Stimulated activated CD8-positive, alpha-beta memory T cell treated with anti-CD3 and anti-CD28 coated beads, Interleukin-12 subunit alpha, Interleukin-12 subunit beta, amount 100 ng/mL, for 24 hours (primary cell): ENCODE results near the gene SLC6A6.

ENCODE experiments used
- DNase-seq: peaks from one replicate; pipeline ENCODE4 v3.0.0-alpha.2; 2020; ENCODE audit errors: extremely low read depth

Gene SLC6A6

DNA sequence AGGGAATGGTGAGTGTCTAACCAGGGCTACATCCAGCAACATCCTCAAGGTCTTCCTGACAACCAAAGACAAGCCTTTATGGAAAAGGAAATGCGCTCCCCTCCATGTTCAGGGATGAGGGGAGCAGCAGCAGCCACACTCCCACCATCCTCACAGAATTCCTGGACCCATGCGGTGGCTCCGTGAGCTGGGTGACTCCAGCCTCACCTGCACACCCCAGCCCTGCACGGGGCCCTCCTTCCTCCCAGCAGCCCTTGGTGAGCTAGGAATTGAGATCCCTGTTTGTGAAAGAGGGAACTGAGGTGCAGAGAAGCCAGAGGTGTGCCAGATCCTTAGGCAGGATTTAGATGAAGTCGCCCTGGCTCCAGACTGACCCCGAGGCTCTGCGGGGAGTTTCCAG lies 85.4 kb downstream of the SLC6A6 start:
- no peak for DNase-seq

DNA sequence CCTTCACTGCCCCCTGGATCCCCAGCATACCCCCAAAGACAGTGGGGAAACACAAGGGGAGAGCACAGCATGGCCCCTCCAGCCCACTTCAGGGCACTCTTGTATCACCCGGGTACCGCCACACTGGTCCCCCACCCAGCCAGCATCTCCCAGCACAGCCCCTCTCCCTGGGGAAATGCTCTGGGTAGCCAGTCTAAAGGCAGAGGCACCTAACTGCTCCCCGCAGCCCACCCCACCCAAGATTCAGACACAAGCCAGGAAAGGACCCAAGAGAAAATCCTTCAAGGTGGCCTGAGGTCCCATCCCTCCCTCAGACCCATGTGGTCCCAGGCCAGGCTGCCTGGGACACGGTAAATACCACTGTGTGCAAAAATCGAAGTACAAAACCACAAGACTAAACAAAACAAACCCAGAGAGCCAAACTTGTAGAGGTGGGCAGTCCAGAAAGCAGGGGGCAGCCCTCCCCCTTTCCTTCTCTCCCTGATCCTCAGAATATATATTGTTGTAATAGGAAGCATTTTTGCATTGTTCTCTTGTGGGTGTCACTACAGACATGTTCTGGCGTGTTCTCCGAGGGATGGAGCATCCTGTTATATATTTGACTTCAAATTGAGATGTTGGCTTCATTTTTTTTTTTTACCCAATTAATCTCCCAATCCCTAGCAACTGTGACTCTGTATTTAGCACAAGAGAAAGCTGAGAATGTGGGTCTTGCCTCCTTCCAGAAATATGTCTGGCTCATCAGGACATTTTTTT lies 86.1 kb downstream of the SLC6A6 start:
- no peak for DNase-seq

DNA sequence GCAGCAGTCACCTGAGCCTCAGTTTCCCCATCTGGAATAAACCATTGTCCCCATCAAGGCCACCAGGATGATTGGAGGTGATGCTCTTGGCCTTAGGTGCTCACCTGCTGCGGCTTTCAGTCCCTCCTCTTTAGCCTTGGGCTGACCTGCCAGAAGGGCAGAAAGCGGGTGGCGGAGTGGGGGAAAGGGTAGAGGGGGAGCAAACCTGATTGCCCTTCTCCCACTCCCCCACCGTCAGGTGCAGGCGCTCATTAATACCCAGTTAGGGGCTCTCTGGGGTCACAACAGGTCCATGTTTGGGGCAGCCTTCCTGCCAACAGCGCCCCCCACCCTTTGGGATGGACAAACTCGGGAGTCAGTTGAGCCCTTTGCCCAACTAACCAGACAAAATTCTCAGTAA lies 87.2 kb downstream of the SLC6A6 start:
- DNase-seq = no peak

DNA sequence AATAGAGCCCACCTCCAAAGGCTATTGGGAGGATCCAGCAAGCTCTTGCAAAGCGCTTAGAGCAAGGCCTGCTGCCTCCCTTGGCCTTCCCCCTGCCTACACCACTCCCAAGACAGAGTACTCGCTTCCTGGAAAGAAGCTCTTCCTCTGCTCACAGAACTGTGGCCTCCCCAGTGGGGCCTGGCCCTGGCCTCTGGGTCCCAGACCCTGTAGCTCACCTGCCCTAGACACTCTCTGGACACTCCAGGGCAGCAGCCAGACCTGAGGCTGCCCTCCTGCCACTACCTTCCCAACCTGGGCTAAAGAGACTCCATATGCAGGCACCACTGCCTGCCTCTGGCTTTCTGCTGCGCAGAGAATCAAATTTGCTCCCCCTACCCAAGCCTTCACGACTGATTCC lies 87.8 kb downstream of the SLC6A6 start:
- DNase-seq = no peak

DNA sequence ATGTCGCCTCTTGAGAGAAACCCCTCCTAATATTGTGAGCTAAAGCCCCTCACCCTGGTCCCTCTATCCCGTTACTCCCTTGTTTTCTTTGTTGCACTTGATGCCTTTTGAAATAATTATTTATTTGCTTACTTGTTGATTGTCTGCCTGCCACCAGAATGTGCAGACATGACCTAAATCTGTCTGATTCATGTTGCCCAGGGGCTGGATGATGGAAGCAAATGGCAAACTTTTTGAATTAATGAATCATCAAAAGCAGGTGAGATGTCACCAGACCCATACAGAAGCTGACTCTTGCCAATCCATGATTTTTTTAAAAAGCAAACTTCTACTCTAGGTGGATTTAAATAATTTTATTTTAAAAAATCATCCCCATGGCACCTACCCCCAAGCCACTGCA lies 88.4 kb downstream of the SLC6A6 start:
- no peak for DNase-seq

DNA sequence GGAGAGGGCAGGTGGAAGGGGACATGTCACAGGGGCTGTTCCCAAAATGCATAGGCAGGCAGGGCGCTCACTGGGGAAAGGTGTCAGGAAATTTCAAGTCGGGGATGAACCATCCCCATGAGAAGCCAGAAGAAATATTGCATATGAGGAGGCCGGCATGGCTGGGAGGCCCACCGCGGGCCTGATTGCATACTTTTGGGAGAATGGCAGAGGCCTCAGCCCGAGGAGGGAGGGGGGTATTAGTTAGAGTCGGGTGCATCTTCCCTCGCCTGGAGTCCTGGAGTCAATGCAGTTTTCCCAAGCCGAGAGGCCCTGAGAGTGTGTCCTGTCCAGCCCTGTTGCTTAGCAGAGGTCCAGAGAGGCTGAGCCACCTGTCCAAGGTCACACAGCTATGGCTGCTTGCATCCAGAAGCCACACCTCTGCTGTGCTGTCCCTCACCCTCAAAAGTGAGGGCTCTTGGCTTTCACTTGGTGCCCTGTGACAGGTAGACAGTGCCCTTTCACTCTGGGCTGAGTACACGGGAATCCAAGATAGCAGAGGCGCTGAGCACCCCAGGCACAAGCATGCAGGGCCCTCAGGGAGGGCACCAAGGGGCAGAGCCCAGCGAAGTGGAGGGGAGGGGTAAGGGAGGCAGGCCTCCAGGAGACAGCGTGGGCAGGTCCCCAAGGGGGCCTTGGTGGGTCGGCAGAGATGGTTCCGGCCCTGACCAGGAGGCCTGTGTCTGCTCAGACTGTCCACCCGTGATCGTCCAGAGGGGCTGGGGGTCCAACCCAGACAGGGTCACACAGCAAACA lies 89.2 kb downstream of the SLC6A6 start:
- no peak for DNase-seq

DNA sequence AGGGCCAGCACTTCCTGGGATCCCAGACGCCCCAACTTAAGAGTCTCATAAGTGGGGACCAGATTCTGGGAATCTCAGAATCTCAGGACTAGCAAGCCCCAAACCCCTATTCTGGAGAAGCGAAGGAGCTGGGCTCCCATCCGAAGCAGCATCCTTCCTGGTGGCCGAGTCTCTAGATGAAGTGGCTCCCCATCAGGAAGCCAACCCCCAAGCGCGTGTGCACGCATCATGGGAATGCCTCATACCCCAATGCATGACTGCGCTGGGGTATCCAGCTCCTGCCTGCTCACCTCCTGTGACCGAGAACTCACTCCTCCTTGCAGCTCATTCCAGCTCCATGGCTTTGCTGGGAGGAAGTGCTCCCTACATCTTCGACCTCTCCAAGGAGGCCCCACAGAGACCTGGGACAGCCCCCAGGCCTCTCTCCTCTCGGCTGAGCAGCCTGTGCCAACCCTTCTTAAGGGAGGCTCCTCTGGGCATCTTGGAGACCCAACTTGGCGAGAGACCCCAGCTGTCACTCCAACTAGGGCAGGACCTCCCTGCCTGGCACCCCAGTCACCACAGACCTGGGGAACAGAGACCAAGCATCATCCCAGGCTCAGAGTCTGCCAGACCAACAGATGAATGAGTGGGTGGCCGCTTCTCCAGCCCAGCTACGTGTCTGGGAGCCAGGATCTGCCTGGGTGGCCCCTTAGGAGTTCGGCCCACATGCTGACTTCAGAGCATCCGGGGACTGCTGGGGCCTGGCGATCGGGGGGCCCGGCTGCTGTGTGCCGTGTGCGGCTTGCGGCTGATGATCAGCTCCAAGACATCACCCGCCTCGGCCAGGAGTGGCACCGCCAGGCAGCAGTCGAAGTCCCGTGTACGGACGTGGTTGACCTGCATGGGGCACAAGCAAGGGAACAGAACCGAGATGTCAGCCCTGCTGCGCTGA lies 90.8 kb downstream of the SLC6A6 start:
- DNase-seq = no peak

DNA sequence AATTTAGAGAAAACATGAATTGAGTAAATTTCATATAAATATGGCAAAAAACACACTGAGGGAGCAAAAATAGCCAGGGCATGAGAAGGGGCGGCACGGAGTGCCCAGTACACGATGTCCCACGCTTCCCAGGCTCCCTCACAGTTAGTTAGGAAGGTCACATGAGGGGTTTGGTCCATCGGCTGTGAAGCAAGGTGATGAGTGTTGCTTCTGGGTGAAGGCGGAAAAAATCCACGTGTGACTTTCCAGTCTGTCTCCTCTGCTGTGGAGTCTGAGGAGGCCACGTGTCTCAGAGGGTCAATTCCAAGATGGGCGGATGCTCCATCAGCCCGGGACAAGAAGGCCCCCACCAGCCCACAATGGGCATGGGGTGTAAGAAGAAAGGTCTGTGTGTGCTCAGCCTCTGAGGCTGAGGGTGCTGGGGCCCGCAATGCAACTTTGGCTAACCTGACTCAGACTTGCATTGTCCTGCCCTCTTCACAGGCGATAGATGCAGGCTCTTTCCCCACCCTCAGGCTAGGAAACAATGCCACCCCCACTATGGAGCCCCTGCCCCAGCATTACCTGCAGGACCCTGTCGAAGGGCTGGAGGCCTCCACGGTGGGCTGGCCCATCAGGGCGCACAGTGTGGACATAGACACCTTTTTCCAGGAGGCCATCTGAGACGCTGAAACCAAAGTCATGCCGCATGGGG lies 92.0 kb downstream of the SLC6A6 start:
- no peak for DNase-seq

DNA sequence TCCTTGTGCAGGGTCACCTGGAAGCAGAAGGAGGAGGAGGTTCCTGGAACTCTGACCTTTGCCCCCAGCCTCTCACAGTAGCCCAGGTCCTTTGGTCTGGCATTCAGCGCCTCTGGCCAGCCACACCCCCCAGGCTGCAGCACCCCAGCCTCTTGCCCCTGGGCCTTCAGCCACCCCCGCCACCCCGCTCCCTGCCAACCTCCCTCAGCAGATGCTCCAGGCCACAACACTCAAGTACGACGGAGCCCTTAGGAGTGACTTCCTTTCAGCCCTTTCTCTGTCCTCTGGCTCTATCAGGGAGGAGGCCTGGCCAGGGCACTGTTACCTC lies 92.5 kb downstream of the SLC6A6 start:
- DNase-seq = no peak

DNA sequence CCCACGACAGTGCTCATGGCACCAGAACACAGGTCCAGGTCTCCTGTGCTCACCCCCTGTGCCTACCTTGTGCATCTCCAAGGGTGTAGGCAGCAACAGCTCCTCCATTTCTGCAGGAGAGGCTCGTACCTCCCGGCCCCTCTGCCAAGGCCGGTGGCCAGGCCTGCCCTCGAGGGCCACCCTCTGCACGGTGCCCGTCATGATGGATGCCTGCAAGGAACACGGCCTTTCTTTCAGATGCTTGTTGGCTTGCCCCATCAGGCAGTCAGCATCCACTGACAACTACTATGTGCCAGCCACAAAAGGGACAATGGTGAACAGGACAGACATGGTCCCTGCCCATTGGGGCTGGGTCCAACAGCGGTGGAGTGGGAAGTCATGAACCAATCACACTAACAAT lies 93.9 kb downstream of the SLC6A6 start:
- no peak for DNase-seq

DNA sequence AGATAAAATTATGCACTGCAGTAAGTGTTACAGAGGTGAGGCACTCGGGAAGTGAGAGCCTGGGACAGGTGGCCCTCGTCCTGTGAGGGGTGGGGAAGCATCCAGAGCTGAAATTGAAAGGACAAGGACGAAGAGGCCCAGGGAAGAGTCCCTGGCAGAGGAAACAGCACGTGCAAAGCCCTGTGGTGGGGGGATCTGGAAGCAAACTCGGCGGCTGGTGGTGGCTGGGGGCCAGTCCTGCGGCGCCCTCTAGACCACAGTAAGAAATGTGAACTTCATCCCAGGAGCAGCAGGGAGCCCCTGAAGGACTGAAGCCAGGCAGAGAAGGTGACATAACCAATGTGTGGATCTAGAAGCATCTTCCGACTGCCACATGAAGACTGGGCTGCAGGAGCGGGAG lies 94.9 kb downstream of the SLC6A6 start:
- no peak for DNase-seq

DNA sequence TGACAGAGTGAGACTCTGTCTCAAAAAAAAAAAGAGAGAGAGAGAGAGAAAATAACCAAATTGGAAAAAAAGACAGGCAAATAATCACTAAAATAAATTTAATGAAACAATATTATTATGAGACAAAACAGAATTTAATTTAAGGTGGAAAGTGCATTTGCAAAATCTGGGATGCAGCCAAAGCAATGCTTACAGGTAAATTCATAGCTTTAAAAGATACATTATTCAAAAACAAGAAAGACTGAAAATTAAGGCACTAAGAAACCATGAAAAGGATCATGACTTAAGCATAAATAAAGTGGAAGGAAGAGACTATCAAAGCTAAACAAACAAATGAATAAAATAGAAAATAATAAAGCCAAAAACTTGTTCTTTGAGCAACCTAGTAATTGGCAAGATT lies 100.1 kb downstream of the SLC6A6 start:
- DNase-seq = no peak

DNA sequence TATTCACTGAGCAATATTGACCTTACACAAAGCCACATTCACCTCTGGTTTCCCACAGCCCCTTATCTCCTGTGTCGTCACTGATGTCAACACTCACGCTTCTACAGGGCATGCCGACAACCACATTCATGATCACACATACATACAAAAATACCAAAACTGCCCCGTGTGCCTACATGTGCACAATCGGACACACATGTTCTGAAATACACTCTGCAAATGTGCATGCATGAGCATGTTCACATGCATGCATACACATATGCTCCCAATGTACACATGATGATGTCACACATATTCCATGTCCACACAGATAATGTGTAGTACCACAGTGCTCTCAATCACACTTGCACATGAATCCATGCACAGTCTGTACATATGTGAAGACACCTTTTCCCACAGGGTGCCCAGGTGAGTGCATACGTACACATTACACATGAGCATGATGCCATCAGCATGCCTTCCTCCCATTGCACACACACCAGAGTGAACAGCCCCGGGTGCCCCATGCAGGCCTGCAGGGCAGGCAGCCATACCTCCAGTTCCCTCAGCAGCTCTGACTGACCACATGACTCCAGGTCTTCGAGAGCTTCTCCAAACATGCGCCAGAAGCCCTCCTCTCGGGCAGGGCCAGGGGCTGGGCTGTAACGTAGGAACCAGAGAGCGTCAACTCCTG lies 100.8 kb downstream of the SLC6A6 start:
- DNase-seq = no peak

DNA sequence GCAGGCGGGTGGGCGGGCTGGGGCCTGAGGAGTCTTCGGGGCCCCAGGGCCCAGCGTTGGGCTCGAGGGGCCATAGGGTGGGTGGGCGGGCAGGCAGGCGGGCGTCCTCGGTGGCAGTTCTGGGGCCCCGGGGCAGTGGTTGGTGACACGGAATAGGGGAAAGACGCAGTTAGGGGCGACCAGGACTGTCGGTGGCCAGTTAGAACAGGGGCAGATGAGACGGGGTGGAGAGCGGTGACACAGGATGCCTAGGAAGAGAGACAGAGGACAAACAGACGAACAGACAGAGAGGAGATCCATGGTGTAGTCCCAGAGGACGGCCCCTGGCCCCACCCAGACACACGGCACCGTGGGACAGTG lies 101.3 kb downstream of the SLC6A6 start:
- DNase-seq = no peak

DNA sequence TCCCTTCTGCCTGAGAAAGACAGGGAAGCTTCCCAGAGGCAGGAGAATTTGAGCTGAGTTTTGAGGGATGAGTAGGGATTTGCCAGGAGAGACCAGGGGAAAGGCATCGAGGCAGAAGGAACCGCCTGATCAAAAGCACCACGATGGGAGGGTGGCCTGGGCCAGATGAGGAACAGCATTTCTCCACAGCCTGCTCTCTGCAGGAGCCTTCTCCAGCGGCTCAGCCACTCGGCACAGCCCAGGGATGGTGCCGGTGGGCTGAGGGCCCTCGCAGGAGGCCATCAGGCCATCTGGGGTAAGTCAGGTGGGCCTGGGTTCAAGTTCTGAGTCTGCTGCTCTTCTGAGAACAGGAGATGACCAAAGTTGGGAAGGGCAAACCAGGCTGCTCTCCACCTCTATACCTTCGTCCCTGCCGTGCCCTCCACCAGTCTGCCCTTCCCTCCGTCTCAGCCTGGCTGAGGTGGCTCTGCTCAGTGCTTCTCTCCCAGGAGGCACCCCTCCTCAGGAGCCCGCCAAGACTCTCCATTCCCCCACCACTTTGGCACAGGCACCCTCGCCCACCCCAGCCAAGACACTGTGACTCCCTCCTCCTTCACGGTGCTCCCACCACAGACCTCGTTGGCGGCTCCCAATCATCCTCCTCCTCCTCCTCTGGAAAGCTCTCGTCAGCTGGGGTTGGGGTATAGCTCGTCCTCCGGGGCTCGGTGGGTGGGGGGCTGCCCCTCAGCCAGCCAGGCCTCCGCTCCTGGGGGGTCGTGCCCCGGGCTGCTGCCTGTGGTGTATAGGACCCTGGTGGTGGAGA lies 102.8 kb downstream of the SLC6A6 start:
- no peak for DNase-seq

DNA sequence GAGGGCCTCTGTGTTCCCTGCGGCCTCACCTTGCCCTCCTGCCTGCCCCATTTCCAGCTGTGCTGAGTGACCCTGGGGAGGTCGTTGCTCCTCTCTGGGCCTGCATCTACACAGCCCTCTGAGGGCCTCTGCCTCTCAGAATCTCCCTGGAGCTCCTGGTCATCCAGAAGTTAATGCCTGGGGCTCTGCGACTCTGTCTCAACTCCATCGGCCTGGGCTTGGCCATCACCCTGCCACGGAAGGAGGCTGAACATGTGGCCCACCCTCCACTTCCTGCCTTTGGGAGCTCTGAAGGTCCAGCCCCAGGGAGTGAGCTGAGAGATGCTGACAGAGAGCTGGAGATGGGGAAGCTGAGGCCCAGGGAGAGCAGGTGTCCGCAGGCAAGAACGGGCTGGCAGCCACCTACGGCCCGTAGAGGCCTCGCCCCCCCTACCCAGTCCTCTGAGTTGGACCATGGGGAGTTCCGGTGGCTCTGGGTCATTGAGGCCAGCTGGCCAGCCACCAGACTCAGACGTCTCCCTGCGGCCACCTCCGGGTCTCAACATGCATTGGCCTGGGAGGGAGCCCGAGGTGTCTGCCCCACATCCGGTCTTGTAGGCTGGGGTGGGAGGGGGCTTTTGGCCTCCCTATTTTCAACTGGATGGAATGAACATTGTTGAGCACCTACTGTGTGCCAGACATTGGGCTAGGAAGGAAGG lies 103.5 kb downstream of the SLC6A6 start:
- DNase-seq = no peak

DNA sequence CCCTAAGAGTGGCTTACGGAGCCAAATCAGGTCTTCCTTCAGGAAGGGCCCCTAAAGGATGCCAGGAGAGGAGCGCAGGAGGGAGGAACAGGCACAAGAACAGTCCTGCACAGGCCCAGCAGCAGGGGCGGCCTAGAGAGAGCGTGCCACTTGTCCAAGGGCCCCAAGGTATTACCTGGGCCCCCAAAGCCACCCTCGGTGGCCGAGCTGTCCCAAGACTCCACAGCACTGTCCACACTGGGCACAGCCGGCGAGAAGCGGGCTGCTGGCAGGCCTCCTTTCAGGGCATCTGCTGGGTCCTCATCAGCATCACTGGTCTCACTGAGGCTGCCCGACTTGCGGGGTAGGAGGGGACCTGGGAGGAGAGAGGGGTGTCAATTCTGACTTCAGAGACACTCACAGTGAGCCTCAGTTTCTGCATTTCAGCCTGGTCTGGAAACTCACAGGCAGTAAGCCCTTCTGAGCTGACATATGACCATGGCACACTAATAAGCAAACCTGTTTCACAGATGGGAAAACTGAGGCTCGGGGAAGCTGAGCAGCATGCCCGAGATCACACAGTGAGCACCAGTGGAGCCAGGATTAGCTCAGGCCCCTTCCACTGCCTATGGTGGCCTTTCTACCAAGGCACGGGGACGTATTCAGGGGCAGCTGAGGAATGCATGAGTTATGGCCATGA lies 104.4 kb downstream of the SLC6A6 start:
- DNase-seq = no peak

DNA sequence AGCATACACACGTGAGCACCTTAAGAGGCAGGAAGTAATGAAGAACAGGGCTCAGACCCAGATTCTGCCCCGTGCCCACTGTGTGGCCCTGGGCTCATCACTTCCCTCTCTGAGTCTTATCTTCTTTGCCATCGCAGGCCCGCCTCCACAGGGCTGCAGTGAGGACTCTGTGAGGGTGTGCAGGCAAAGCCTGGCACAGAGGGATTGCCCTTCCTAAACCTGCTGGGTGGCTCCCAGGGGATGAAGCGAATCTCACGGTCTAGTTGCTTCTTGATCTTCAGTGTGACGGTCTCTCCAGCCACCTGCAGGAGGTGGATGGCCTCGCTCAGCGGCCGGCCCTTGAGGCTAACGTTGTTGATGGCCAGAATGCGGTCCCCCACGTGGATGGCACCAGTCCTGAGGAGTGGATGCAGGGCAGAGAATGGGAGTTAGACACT lies 104.9 kb downstream of the SLC6A6 start:
- no peak for DNase-seq

DNA sequence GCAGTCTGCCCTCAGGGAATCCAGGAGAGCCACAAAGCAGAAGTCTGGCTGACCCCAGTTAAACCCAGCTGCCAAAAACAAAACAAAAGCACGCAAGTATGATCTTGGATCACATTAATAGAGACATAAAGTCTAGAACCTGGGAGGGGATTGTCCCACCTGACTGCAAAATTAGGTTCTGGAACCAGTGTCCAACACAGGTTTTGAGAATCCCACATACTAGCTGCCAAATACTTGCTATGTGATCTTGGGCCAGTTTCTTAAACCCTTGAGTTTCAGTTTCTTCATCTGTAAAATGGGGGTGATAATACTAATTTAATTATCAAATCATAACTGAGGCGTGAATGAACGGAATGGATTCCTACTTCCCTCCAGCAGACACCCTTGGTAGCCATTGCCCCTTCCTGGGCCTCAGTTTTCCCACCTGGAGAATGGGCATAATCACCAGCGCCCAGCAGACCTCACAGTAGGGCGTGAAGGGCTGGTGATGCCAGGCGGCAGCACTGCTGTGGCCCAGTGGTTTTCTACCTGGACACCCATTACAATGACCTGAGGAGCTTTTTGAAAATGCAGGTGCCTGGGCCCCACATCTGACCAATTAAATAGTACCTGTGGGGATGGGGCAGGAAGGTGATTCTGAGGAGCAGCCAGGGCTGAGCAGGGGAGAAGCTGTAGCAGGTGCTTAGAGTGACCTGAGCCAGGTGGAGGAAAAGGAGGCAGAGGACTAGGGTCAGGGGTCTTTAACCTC lies 105.5 kb downstream of the SLC6A6 start:
- no peak for DNase-seq
